Transverse colon (tissue), 4 donors: Measurements from ENCODE around the gene KASH5. TPM values are rescaled to one million over a fixed set of nuclear protein-coding genes. Genes with fewer than 3 reads are reported as not detected.

Source experiments
- DNase-seq: peaks from one replicate; pipeline ENCODE4 v3.0.0-alpha.2; 2019
- H3K27ac ChIP-seq, 4 donors: fragments of 200-600 bp; sonication (generic); 2 replicates each; pipeline ENCODE4 v1.5.1; 2016 to 2018; ENCODE audit warnings: inconsistent platforms in 4 of 4
- H3K27me3 ChIP-seq: fragments of 200-600 bp; sonication (generic); 2 replicates; pipeline ENCODE4 v1.5.1; 2017; ENCODE audit warnings: inconsistent platforms
- H3K36me3 ChIP-seq, 4 donors: fragments of 200-600 bp; sonication (generic); 2 replicates each; pipeline ENCODE4 v1.5.1; 2017 to 2019; ENCODE audit warnings: inconsistent platforms in 4 of 4
- H3K4me1 ChIP-seq, 4 donors: fragments of 200-600 bp; sonication (generic); 2 replicates each; pipeline ENCODE4 v1.5.1; 2017 to 2020; ENCODE audit warnings: inconsistent platforms in 4 of 4
- H3K4me3 ChIP-seq, 4 donors: fragments of 200-600 bp; sonication (generic); 1 replicate in 1 of 4; 2 replicates in 3 of 4; pipeline versions ENCODE4 v1.5.1 to v1.6.1; 2017 to 2019; ENCODE audit warnings: inconsistent platforms in 4 of 4
- H3K9me3 ChIP-seq, 2 donors: fragments of 200-600 bp; sonication (generic); 2 replicates each; pipeline ENCODE4 v1.5.1; 2017 to 2019; ENCODE audit warnings: inconsistent platforms in 2 of 2
- CTCF ChIP-seq, 5 experiments: fragments of 200-600 bp in 3 of 5; fragments of 450-650 bp in 2 of 5; sonication (generic) in 3 of 5; IDR thresholded peaks; 1 replicate in 2 of 5; 2 replicates in 3 of 5; pipeline ENCODE4 v1.5.1; 2016 to 2017; ENCODE audit warnings: antibody characterized with exemption in 5 of 5, inconsistent platforms in 3 of 5, mild to moderate bottlenecking in 2 of 5, moderate library complexity in 1 of 5
- EP300 ChIP-seq: sonication (generic); formaldehyde crosslinking; IDR thresholded peaks from one replicate; pipeline ENCODE4 v1.6.1; 2017; ENCODE audit warnings: antibody characterized with exemption, low read depth
- POLR2A ChIP-seq: fragments of 450-650 bp; IDR thresholded peaks from one replicate; pipeline ENCODE4 v1.6.1; 2016; ENCODE audit warnings: antibody characterized with exemption, mild to moderate bottlenecking, moderate library complexity
- POLR2AphosphoS5 ChIP-seq, 3 donors: sonication (generic); formaldehyde crosslinking; IDR thresholded peaks; one replicate each; pipeline ENCODE4 v1.6.1; 2016; ENCODE audit warnings: antibody characterized with exemption in 3 of 3
- WGBS, 2 donors: methylation state at CpG; one replicate each; pipeline ENCODE4 v1.1.5; 2018; ENCODE audit warnings: low coverage in 1 of 2; 5-methylcytosine and 5-hydroxymethylcytosine counted together
- in situ Hi-C, 4 donors: fragments of 200-750 bp; cut with MboI; loops; one replicate each; pipeline versions ENCODE4 v1.15.0 to v1.15.1; 2017; ENCODE audit warnings: low sequenced_read_pairs in 3 of 4, low pct_ligation_motif_present in 1 of 4, low pct_unique_long_range_greater_than_20kb in 1 of 4
- intact Hi-C: fragments of 100-400 bp; cut with DNase I; formaldehyde crosslinking; loops from one replicate; pipeline ENCODE4 v1.15.1; 2023; ENCODE audit warnings: low total_unique reads
- total RNA-seq, 4 donors: library from RNA; depleted of rRNA; stranded (reverse); fragments of >200 nt; gene quantifications; one replicate each; pipeline ENCODE4 v1.1.0, GENCODE V29; 2016

The KASH5 gene
- total RNA-seq, 4 donors from 2014 or later, result not detected

GRCh38 chr19:49380391-49380790, 7.7 kb upstream of the KASH5 start:
- 87 to 89% methylated on average over 2 to 3 of the region's 3 CpGs for WGBS, 2 donors
- no peaks in the 10 kb centered on the region for H3K36me3 ChIP-seq

GRCh38 chr19:49382639-49383038, 5.4 kb upstream of the KASH5 start:
- H3K27me3 ChIP-seq, result peaks cover 11% of the 10 kb centered on the region
- intact Hi-C loops, result no loop called here
- no peak for DNase-seq
- 87% methylated on average over 5 of the region's 5 CpGs for WGBS, 2 donors
- peaks cover 3 to 6% of the 10 kb centered on the region in 2 donors for H3K9me3 ChIP-seq
- no peak overlapping the region for H3K4me3 ChIP-seq
- H3K4me1 ChIP-seq, result no peaks in the 10 kb centered on the region
- TF ChIP-seq POLR2AphosphoS5 (IDR thresholded peaks at IDR 0.05) (no peak), POLR2A (no peak), CTCF (IDR thresholded peaks at IDR 0.05) (no peak), EP300 (no peak)
- H3K36me3 ChIP-seq, result no peaks in the 10 kb centered on the region
- no peak overlapping the region for H3K27ac ChIP-seq
- in situ Hi-C loops, result no loop called here

More at GRCh38 chr19:49380391-49380790, 7.7 kb upstream of the KASH5 start:
- DNase-seq, result no peak
- peaks cover 11% of the 10 kb centered on the region for H3K27me3 ChIP-seq
- peaks cover 3 to 6% of the 10 kb centered on the region in 2 donors for H3K9me3 ChIP-seq
- no peaks in the 10 kb centered on the region for H3K4me1 ChIP-seq
- intact Hi-C loops, result no loop called here
- no peak overlapping the region for H3K4me3 ChIP-seq
- in situ Hi-C loops, result no loop called here
- no peak for TF ChIP-seq CTCF (IDR thresholded peaks at IDR 0.05)
- TF ChIP-seq EP300, result no peak
- no peak for TF ChIP-seq POLR2A
- TF ChIP-seq POLR2AphosphoS5 (IDR thresholded peaks at IDR 0.05), result no peak
- H3K27ac ChIP-seq, result no peak overlapping the region

GRCh38 chr19:49383599-49383998, 4.5 kb upstream of the KASH5 start:
- Histone ChIP-seq H3K27ac (no peak overlapping the region), H3K9me3 (peaks cover 3 to 6% of the 10 kb centered on the region in 2 donors), H3K27me3 (peaks cover 11% of the 10 kb centered on the region), H3K36me3 (no peaks in the 10 kb centered on the region), H3K4me3 (no peak overlapping the region), H3K4me1 (no peaks in the 10 kb centered on the region)
- intact Hi-C loops, result no loop called here
- 0 to 75% methylated on average over 1 of the region's 1 CpG for WGBS, 2 donors
- in situ Hi-C loops, result no loop called here
- no peak for DNase-seq
- no peak for TF ChIP-seq POLR2AphosphoS5 (IDR thresholded peaks at IDR 0.05)
- no peak for TF ChIP-seq EP300
- TF ChIP-seq CTCF (IDR thresholded peaks at IDR 0.05), result no peak
- no peak for TF ChIP-seq POLR2A

GRCh38 chr19:49389406-49389805, 1.4 kb downstream of the KASH5 start:
- 98% methylated on average over 9 of the region's 20 CpGs; no CpG with 5 or more reads in 1 of the 2 donors for WGBS, 2 donors
- Histone ChIP-seq H3K9me3 (no peaks in the 10 kb centered on the region), H3K4me3 (no peak overlapping the region), H3K4me1 (peaks cover 0 to 3% (median 0%) of the 10 kb centered on the region in 4 donors), H3K36me3 (no peaks in the 10 kb centered on the region), H3K27ac (no peak overlapping the region), H3K27me3 (peaks cover 7% of the 10 kb centered on the region)
- no peak for TF ChIP-seq CTCF (IDR thresholded peaks at IDR 0.05)
- no peak for TF ChIP-seq EP300
- no peak for TF ChIP-seq POLR2AphosphoS5 (IDR thresholded peaks at IDR 0.05)
- no peak for TF ChIP-seq POLR2A
- in situ Hi-C loops, result no loop called here
- intact Hi-C loops, result no loop called here
- no peak for DNase-seq
